ENCODE measurements around the gene TYW1. TPM values are rescaled to one million over a fixed set of nuclear protein-coding genes. Genes with fewer than 3 reads are reported as not detected.
"Not testable (repeated sequence)": the region's sequence is repeated elsewhere in the genome, so short reads cannot be mapped to it uniquely, and the experiment has no call there.

The TYW1 gene
- total RNA-seq, 1 experiment from 2014 or later = 15.3 TPM

DNA sequence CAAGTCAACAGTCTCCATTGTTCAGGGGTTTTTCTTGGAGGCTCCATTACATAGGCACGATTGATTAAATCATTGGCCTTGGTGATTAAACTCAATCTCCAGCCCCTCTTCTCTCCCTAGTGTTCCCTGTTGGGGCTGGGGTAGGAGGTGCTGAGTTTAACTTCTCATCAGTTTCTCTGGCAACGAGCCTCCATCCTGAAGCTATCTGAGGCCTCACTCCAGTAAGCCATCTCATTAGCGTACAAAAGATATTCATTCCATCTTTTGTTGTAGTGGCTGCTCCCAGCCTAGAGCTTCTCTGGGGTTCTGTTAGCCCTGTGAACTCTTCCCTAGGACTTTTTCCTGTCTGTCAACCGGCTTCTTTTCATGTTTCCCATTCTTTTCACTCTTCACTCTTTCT lies 11.6 kb downstream of the TYW1 start:
- Mint-ChIP-seq H3K27me3 (ENCODE audit: low read depth) (no peaks in the 10 kb centered on the region), H3K4me1 (peaks cover 9% of the 10 kb centered on the region), H3K27ac (no peak overlapping the region), H3K9me3 (no peaks in the 10 kb centered on the region), H3K36me3 (peaks cover 48% of the 10 kb centered on the region), H3K4me3 (no peak overlapping the region)
- TF ChIP-seq ZNF219 (CRISPR knock-in tag; IDR thresholded peaks at IDR 0.05; ENCODE audit: borderline replicate concordance) (no peak), OVOL2 (CRISPR knock-in tag; IDR thresholded peaks at IDR 0.05; ENCODE audit: borderline replicate concordance) (no peak), ZNF263 (CRISPR knock-in tag; IDR thresholded peaks at IDR 0.05; ENCODE audit: low read depth) (no peak), MYBL2 (CRISPR knock-in tag; IDR thresholded peaks at IDR 0.05) (no peak), EMX1 (CRISPR knock-in tag; IDR thresholded peaks at IDR 0.05) (no peak), RELA (CRISPR knock-in tag; IDR thresholded peaks at IDR 0.05; ENCODE audit: borderline replicate concordance) (no peak), ZNF396 (CRISPR knock-in tag; IDR thresholded peaks at IDR 0.05; ENCODE audit: borderline replicate concordance) (no peak), NR2C2 (CRISPR knock-in tag; IDR thresholded peaks at IDR 0.05) (no peak), IRF2 (CRISPR knock-in tag; IDR thresholded peaks at IDR 0.05; ENCODE audit: borderline replicate concordance, low read depth) (no peak), ATF1 (CRISPR knock-in tag; IDR thresholded peaks at IDR 0.05) (no peak), CBFB (CRISPR knock-in tag; IDR thresholded peaks at IDR 0.05; ENCODE audit: low read depth) (no peak), SMAD4 (CRISPR knock-in tag; IDR thresholded peaks at IDR 0.05) (no peak), RORB (CRISPR knock-in tag; IDR thresholded peaks at IDR 0.05) (no peak)
- TF ChIP-seq, protein P1, sequence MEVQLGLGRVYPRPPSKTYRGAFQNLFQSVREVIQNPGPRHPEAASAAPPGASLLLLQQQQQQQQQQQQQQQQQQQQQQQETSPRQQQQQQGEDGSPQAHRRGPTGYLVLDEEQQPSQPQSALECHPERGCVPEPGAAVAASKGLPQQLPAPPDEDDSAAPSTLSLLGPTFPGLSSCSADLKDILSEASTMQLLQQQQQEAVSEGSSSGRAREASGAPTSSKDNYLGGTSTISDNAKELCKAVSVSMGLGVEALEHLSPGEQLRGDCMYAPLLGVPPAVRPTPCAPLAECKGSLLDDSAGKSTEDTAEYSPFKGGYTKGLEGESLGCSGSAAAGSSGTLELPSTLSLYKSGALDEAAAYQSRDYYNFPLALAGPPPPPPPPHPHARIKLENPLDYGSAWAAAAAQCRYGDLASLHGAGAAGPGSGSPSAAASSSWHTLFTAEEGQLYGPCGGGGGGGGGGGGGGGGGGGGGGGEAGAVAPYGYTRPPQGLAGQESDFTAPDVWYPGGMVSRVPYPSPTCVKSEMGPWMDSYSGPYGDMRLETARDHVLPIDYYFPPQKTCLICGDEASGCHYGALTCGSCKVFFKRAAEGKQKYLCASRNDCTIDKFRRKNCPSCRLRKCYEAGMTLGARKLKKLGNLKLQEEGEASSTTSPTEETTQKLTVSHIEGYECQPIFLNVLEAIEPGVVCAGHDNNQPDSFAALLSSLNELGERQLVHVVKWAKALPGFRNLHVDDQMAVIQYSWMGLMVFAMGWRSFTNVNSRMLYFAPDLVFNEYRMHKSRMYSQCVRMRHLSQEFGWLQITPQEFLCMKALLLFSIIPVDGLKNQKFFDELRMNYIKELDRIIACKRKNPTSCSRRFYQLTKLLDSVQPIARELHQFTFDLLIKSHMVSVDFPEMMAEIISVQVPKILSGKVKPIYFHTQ (CRISPR knock-in tag; IDR thresholded peaks at IDR 0.05) = no peak
- TF ChIP-seq, protein P2, sequence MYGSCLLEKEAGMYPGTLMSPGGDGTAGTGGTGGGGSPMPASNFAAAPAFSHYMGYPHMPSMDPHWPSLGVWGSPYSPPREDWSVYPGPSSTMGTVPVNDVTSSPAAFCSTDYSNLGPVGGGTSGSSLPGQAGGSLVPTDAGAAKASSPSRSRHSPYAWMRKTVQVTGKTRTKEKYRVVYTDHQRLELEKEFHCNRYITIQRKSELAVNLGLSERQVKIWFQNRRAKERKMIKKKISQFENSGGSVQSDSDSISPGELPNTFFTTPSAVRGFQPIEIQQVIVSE (CRISPR knock-in tag; IDR thresholded peaks at IDR 0.05; ENCODE audit: borderline replicate concordance) = no peak
- TF ChIP-seq, protein P3, sequence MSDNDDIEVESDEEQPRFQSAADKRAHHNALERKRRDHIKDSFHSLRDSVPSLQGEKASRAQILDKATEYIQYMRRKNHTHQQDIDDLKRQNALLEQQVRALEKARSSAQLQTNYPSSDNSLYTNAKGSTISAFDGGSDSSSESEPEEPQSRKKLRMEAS (CRISPR knock-in tag; IDR thresholded peaks at IDR 0.05) = no peak
- TF ChIP-seq, protein P4, sequence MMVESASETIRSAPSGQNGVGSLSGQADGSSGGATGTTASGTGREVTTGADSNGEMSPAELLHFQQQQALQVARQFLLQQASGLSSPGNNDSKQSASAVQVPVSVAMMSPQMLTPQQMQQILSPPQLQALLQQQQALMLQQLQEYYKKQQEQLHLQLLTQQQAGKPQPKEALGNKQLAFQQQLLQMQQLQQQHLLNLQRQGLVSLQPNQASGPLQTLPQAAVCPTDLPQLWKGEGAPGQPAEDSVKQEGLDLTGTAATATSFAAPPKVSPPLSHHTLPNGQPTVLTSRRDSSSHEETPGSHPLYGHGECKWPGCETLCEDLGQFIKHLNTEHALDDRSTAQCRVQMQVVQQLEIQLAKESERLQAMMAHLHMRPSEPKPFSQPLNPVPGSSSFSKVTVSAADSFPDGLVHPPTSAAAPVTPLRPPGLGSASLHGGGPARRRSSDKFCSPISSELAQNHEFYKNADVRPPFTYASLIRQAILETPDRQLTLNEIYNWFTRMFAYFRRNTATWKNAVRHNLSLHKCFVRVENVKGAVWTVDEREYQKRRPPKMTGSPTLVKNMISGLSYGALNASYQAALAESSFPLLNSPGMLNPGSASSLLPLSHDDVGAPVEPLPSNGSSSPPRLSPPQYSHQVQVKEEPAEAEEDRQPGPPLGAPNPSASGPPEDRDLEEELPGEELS (CRISPR knock-in tag; IDR thresholded peaks at IDR 0.05) = no peak
- TF ChIP-seq, protein P5, sequence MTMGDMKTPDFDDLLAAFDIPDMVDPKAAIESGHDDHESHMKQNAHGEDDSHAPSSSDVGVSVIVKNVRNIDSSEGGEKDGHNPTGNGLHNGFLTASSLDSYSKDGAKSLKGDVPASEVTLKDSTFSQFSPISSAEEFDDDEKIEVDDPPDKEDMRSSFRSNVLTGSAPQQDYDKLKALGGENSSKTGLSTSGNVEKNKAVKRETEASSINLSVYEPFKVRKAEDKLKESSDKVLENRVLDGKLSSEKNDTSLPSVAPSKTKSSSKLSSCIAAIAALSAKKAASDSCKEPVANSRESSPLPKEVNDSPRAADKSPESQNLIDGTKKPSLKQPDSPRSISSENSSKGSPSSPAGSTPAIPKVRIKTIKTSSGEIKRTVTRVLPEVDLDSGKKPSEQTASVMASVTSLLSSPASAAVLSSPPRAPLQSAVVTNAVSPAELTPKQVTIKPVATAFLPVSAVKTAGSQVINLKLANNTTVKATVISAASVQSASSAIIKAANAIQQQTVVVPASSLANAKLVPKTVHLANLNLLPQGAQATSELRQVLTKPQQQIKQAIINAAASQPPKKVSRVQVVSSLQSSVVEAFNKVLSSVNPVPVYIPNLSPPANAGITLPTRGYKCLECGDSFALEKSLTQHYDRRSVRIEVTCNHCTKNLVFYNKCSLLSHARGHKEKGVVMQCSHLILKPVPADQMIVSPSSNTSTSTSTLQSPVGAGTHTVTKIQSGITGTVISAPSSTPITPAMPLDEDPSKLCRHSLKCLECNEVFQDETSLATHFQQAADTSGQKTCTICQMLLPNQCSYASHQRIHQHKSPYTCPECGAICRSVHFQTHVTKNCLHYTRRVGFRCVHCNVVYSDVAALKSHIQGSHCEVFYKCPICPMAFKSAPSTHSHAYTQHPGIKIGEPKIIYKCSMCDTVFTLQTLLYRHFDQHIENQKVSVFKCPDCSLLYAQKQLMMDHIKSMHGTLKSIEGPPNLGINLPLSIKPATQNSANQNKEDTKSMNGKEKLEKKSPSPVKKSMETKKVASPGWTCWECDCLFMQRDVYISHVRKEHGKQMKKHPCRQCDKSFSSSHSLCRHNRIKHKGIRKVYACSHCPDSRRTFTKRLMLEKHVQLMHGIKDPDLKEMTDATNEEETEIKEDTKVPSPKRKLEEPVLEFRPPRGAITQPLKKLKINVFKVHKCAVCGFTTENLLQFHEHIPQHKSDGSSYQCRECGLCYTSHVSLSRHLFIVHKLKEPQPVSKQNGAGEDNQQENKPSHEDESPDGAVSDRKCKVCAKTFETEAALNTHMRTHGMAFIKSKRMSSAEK (CRISPR knock-in tag; IDR thresholded peaks at IDR 0.05; ENCODE audit: borderline replicate concordance) = no peak
- TF ChIP-seq, protein P6, sequence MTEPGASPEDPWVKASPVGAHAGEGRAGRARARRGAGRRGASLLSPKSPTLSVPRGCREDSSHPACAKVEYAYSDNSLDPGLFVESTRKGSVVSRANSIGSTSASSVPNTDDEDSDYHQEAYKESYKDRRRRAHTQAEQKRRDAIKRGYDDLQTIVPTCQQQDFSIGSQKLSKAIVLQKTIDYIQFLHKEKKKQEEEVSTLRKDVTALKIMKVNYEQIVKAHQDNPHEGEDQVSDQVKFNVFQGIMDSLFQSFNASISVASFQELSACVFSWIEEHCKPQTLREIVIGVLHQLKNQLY (CRISPR knock-in tag; IDR thresholded peaks at IDR 0.05) = no peak
- TF ChIP-seq, protein P7, sequence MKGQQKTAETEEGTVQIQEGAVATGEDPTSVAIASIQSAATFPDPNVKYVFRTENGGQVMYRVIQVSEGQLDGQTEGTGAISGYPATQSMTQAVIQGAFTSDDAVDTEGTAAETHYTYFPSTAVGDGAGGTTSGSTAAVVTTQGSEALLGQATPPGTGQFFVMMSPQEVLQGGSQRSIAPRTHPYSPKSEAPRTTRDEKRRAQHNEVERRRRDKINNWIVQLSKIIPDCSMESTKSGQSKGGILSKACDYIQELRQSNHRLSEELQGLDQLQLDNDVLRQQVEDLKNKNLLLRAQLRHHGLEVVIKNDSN (CRISPR knock-in tag; IDR thresholded peaks at IDR 0.05) = no peak
- ChIA-PET POLR2A (interaction anchor here (0.5 kb wide), 1 partner anchor 297 kb away, joined by 3 read pairs; no protein-coding TSS in a partner anchor), CTCF (no interaction called here)
- ATAC-seq (no peak), DNase-seq (ENCODE audit: low spot score) (no peak)

DNA sequence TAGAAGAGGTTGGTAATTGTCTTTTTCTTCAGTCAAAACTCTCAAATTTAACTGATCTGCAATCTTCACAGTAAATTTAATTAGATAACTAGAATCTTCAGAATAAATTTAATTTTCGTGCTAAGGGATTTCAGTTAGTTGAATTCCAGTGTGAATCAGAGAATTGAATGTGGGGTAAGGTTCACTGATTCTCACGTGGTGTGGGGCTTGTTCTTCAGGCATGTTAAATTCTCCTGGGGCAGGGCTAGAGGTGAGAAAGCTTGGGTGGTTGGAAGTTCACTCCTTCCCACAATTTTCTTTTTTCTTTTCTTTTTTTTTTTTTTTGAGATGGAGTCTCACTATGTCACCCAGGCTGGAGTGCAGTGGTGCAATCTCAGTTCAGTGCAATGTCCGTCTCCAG lies 13.0 kb downstream of the TYW1 start:
- POLR2A ChIA-PET = not testable (repeated sequence)
- H3K36me3 Mint-ChIP-seq = peaks cover 53% of the 10 kb centered on the region

DNA sequence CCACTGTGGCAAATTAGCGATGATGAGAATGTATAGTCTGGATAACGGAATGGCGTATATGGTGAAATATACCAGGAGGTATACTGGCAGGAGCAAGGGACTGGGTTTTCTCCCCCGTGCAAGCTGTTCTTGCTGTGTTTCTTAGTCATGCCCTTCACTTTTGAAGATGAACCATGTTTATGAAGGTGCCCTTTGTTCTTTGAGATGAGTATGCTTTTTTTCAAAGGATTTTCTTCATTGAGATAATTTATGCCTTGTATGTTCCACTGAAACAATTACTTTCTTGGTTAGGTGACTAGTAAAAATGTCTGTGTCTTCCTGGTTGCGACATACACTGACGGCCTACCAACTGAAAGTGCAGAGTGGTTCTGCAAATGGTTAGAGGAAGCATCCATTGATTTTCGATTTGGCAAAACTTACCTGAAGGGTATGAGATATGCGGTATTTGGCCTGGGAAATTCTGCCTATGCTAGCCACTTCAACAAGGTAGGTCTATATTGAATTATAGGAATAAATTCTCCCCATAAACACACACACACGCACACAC lies 17.5 kb downstream of the TYW1 start:
- CTCF ChIA-PET; H3K4me1 Mint-ChIP-seq; H3K9me3 Mint-ChIP-seq; H3K27me3 Mint-ChIP-seq (ENCODE audit: low read depth); ATAC-seq; DNase-seq (ENCODE audit: low spot score); H3K4me3 Mint-ChIP-seq; H3K27ac Mint-ChIP-seq: not testable (repeated sequence)
- H3K36me3 Mint-ChIP-seq = peaks cover 43% of the 10 kb centered on the region
- POLR2A ChIA-PET = interaction anchor here (0.6 kb wide), 1 partner anchor 41 kb away, joined by 3 read pairs; no protein-coding TSS in a partner anchor

More for the DNA sequence above, 13.0 kb downstream of the TYW1 start:
- H3K27ac Mint-ChIP-seq; DNase-seq (ENCODE audit: low spot score); H3K4me3 Mint-ChIP-seq; H3K4me1 Mint-ChIP-seq; ATAC-seq; CTCF ChIA-PET; H3K27me3 Mint-ChIP-seq (ENCODE audit: low read depth); H3K9me3 Mint-ChIP-seq: not testable (repeated sequence)
